ENCODE results near the gene RPL27A.

RPL27A gene

DNA sequence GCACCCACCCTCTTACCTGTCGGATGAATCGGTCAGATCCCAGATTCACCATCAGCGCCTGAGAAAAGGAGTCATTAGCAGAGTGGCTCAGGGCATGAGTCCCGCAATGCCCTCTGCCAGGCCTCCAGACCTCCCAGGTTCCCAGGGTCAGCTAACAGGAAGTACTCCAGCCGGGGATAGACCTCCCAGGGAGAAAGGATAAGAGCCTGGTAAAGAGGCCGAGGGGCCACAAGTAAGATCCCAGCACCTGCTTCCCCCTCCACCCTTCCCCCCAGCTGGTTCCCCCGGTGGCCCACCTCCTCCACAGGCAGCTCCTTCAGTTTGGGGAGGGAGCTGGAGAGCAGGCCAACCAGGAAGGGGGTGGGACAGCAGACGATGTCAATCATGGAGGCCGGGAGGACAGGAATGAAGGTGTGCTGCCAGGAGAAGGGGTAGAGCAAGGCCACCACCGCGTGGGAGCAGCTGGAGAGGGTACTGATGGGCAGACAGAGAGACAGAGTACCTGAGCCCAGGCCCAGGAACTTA lies 16.4 kb downstream of the RPL27A start:
- no peak for DNase-seq (ENCODE audit: low read depth in 2 of 3, low spot score in 1 of 3)

DNA sequence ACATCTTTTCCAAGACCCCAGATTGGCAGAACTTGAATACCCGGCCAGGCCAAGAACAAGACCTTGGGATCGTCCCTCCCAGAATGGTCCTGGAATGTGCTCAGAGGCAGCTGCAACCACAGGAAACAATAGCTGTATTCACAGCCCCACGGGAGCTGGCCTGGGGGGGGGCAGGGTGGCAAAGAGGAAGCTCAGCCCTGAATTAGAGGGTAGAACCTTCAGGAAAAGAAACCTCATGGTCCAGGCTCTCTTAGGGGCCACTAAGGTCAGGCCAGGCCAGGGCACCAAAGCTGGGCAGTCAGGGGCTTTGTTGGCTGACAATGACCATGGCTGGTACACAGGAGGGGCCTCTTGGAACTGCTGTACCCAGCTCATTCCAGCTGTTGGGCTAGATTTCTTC lies 17.3 kb downstream of the RPL27A start:
- DNase-seq (ENCODE audit: low read depth in 2 of 3, low spot score in 1 of 3), result no peak

DNA sequence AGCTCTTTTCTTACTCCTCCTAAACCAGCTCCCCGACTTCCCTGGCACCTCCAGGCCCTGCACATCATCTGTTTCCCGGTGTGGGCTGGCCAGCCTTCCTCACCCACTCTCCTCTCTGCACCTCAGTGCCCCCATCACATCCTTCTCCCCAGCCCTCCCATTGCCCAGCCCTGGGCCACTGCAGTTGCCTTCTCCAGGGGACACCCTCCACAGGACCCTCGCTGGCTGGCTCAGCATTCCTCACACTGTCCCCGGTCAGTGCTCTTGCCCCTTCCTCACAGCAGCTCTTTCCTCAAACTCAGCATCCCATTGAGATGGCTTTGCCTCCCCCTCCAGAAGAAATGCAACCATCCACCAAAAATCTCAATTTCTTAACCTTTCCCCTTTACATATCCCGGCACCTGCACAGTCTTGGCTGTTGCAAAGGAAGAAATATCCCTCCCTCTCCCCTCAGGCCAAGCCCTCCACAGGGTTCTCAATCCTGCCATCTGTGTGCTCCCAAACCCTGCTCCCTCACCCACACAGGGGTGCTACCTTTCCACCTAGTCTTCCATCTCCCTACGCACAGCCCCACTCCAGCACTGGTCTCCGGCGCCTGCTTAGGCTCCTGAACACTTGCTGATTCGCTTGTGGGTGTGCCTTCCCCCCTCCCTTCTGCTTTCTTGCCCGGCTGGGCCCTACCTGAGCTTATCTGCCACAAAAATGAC lies 19.5 kb downstream of the RPL27A start:
- DNase-seq (ENCODE audit: low read depth in 2 of 3, low spot score in 1 of 3), result no peak

DNA sequence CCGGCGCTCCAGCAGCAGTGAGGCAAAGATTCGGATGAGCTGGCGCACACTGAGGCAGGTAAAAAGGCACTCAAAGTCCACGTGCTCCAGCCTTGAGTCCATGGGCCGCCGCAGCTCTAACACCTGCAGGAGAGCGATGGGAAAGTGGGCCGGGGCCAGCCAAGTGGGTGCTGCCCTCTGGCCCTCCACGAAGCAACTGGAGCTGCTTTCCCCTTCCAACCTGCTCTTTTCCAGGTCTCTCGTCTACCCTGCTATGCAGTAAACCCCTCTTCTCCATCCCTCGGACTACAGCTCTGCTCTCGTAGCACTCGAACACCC lies 20.0 kb downstream of the RPL27A start:
- no peak for DNase-seq (ENCODE audit: low read depth in 2 of 3, low spot score in 1 of 3)

DNA sequence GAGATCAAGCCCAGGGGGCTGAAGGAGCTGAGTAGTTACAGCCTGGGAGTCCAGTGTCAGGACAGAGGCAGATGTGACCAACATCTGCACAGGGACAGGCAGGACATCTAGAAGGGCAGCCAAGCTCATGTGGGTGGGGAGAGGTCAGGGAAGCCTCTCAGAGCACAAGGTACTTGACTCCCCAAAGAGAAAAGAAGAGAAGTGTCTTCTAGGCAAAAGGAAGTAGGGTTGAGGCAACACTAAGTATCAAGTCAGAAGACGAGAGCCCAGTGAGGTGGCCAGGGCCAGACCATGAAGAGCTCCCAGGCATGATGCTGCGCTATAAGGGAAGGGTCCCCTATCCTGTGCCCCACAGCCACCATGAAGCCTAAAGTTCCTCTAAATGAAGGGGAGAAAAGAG lies 21.5 kb downstream of the RPL27A start:
- DNase-seq (ENCODE audit: low read depth in 2 of 3, low spot score in 1 of 3), result no peak

DNA sequence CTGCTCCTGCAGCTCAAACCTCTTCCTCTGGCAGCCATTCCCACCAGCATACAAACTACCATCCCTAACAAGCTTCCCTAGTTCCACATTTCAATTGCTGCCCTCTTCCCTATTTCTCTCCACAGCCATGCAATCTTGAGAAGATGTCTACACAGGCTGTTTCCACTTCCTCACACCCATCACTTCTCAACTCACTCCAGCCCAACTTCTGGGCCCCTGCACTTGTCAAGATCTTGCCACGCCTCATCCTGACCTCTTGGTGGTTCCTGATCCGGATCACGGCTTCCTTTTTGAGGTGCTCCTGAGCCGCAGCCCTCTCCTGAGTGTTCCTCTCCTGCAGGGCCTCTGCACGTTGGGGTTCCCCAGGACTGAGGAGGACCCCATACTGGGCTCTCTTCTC lies 22.6 kb downstream of the RPL27A start:
- no peak for DNase-seq (ENCODE audit: low read depth in 2 of 3, low spot score in 1 of 3)

DNA sequence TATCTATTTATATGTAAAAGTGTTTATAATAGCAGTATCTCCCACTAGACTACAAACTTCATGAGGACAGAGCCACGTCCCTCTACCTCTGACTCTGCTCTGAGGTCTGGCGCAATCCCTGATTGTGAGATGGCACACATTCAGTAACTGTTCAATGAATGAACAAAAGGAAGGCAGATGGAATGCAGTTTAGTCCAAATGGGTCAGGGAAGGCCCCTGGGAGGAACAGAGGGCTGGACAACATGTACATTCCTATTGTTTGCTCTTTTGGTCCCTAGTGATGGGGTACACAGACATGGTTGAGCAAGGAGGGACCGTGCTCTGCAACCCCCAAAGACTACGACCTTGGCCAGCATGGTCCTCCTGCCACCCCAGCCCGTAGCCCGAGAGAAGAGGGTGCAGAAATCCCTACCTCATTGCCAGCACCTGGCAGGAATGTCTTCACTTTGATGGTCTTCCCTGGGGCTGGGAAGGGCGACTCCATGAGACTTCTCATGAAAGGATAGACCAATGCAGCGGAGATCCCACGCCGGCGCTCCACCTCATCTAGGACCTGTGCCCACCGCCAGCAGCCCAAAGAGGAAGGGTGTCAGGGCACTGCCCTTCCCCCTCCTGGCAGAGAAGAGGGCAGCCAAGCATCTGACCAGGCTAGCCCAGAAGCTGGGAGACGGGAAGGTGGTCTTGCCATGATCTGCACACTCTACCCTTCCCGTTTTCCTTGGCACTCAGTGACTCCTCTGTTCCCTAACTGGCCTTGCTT lies 24.3 kb downstream of the RPL27A start:
- no peak for DNase-seq (ENCODE audit: low read depth in 2 of 3, low spot score in 1 of 3)

DNA sequence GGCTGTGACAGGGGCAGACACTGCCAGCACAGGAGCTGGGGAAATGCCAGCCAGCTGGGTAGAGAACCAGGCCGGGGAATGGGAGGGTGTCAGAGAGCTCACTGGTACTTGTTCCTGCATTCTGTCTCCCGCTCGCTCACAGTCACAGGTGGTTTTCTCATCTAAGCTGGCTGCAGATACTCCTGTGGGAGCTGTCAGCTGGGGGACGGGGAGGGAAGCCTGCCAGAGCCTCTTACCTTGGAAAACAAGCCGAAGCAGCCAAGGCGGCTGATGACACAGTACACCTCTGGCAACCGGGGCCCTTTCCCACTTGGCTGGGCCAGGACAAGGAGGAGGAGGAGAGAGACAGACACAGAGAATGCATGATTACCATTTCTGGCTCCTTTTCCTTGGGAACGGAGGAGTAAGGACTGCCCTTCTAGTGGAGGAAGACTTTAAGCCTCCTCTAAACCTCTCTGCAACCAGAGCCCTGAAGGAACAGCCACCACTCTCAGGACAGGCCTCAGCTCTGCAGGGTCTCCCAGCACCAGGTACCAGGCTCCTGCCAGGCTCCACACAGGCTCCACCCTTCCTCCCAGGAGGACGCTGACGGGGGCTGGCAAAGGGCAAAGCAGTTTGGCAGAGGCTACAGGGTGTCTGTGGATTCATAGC lies 25.1 kb downstream of the RPL27A start:
- DNase-seq (ENCODE audit: low read depth in 2 of 3, low spot score in 1 of 3), result no peak

DNA sequence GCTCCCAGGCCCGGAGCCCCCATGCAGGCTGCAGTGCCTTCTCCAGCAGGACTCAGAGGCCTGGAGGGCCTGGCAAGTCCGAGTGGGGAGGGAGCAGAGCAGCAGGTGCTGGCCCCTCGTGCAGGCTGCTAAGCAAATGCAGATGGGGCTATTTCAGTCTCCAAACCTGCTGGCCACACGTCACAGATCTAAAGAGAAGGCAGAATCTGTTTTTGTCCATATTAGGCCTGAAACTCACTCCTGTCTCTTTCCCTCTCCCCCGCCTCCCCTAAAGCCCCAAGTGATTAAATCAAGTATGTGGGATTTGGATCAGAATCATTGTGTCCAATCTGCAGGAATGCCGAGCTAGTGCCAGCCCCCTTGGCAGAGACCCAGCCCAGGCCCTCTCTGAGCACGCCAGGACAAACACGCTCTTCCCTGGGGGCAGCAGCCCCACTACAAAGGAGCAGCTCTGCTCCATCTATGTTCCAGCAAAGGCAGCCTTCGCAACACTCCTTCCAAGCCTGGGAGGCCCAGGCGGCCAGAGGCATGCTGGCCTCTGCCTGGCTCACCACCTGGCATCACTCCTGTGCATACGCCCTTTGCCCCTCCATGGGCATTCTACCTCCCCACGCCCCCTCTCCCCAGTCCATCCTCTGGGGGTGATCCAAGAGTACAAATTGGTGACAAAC lies 26.5 kb downstream of the RPL27A start:
- no peak for DNase-seq (ENCODE audit: low read depth in 2 of 3, low spot score in 1 of 3)

DNA sequence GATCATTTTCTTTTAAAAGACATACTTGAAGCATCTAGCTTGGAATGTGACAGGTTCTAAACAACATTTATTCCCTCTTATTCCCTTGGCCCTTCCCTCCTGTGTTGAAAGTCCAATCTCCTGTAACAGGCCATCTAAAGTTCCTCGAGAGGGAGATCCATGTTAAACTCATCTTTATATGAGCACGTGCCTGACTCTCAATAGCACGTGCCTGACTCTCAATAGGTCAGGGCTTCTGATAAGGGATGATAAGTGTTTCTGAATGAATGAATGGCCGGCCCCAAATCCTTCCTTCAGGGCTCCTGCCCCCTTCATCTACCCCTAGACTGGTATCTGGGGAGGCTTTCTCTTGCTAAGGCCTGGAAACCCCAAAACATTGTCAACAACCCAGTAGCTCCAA lies 27.2 kb downstream of the RPL27A start:
- no peak for DNase-seq (ENCODE audit: low read depth in 2 of 3, low spot score in 1 of 3)

DNA sequence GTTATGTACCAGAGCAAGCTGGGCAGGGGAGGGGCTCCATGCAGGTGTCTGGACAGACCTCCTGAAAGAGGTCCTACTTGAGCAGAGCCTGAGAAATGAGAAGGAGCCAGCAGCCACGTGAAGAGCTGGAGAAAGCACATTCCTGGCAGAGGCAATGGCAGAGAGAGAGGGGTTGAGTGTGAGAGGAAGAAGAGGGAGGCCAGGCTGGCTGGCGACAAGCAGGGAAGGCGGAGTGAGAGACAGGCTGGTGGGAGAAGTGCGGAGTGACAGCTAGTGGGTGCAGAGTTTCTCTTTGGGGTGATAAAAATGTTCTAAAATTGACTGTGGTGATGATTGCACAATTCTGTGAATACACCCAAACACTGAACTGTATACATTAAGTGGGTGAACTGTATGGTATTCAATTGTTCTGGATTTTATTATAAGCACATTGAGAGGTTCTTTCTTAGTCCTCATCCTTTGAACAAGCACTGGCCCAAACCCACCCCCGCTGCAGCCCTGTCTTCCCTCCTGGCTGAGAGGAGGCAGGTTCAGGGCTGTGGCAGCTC lies 29.4 kb downstream of the RPL27A start:
- DNase-seq (ENCODE audit: low read depth in 2 of 3, low spot score in 1 of 3), result no peak

DNA sequence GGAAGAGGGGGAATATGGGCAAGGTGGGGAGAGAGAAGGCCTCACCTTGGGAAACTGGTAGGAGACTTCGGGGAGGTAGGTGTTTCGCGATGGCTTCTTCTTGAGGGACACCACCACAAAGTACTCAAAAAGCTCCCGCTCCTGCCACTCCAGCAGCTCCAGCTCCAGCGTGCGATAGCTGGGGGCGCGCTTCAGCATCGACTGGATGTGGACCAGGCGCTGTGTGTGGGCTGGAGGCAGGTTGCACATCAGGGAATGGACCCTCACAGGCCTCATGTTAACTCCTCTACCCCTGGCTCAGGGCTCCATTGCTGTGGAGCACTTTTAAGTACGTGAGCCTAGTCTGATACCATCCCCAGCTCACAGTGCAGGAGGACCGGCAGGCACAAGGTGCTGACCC lies 29.9 kb downstream of the RPL27A start:
- no peak for DNase-seq (ENCODE audit: low read depth in 2 of 3, low spot score in 1 of 3)

DNA sequence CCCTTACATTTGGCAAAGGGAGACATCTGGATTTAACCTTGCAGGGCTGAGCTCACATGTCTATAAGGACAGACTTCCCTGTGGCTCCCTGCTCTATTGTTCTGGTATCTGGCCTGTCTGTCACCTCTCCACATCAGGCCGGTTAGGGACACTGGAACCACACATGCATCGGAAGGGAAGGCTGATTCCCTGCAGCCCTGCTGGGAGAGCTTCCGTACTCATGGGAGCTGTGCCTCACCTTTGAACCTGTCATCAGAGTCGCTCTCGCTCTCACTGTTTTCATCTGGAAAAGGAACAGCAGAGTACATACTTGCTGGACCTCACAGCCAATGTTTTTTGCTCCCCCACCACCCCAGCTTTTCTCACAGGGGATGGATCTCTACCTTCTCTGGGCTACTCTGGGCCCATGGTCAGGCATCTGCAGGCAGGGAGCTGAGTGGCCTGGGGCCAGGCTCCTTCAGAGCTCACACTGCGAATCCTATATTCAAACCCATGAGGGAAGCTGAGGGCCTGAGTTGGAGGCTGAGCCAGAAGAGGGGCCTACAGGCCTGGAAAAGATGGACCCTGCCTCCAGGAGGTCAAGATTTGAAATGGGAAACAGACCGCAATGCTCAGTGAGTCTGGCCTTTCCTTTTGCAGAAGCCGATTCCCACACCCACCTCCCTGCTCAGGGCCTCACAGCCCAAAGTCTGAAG lies 31.3 kb downstream of the RPL27A start:
- no peak for DNase-seq (ENCODE audit: low read depth in 2 of 3, low spot score in 1 of 3)

DNA sequence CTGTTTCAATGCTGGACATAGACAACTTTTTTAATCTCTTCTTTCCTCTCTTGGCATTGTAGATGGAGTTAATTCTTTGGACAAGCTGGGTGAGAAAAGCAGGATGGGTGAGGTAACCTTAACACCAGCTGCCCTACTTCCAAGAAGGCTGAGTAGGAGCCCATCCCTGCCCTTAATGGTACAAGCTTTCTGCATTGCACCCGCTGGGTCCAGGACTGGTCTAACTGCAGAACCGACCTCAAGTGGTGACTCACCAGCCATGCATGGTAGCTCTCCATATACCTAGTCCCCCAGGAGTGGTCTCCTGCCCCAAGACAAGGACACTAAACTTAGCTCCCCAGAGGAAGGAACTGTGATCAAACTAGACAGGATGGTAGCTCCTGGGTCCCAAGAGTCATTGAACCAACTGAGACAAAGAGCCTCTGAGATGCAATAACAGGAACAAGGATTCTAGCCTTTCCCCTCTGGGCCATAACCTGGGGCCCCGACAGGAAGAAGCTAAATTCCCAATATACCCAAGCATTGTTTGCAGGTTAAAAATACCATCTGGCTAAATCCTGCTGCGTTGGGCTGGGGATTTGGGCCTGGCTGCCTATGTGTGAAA lies 32.1 kb downstream of the RPL27A start:
- DNase-seq (ENCODE audit: low read depth in 2 of 3, low spot score in 1 of 3), result no peak

DNA sequence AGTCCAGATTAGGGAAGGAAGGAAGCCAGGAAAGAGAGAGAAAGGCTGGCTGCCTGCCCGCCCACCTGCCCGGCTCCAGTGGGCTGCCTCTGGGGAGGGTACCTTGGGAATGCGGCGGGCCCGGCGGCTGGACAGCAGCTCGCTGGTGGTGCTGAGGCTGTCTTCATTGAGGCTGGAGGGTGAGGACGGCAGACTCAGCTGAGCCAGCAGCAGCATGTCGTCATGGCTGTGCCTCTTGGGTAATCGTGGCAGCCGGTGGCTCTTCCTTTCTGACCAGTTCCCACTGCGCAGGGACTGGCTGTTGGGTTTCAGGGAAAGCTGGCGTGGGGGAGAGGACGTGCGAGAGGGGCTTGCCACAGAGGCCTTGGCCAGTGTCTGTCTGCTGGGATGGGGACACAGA lies 32.9 kb downstream of the RPL27A start:
- DNase-seq (ENCODE audit: low read depth in 2 of 3, low spot score in 1 of 3), result no peak

DNA sequence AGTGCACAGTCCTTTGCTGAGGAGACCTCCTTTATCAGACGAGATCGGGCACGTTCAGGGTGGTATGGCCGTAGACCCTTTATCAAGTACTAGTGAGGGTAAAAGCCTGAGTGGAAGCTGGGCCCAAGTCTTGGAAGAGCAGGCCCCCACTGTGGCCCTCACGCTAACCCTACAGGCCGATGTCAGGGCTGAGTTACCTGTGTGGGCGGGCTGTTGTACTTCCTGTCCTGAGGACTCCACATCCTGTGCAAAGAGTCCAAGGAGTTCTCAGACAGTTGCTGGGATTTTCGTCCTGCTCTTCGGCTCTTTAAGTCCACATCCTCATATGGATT lies 34.9 kb downstream of the RPL27A start:
- DNase-seq (ENCODE audit: low read depth in 2 of 3, low spot score in 1 of 3), result no peak

DNA sequence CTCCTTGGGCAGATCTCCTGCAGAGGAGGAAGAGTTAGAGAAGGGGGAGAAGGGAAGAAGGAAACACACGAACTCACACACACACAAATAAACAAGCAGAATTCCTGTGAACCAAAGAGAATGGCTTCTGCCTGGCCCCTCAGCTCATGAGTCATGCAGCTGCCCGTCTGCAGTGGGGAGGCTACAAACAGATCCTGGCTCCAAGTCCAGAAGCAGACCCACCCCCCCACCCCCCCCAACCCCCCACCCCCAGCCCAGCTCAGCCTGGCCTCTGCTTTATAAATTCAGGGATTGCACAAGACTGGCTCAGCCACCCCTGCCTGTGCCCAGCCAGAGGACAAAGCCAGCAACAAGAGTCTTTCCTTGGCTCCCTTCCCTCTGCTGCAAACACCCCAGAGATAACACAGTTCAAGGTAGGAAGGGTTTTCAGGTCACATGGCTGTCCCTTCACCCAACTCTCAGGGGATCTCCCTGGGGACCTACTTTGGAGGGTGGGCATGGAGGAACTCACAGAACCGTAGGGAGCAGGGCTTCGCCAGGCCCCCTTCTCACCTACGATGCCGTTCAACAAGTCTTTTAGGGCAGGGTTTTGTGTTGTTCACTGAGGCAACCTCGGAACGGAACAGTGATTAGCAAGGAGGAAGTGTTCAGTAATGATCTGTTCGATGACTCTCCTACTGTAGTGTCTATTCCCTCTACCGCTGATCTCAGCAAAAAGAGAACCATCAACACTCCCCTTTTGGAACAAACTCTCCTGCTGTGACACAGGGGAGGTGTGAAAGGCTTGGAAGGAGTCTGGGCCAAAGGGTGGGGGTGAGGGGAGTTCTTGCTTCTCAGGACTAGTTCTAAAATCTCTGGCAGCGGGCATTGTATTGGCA lies 35.5 kb downstream of the RPL27A start:
- no peak for DNase-seq (ENCODE audit: low read depth in 2 of 3, low spot score in 1 of 3)

DNA sequence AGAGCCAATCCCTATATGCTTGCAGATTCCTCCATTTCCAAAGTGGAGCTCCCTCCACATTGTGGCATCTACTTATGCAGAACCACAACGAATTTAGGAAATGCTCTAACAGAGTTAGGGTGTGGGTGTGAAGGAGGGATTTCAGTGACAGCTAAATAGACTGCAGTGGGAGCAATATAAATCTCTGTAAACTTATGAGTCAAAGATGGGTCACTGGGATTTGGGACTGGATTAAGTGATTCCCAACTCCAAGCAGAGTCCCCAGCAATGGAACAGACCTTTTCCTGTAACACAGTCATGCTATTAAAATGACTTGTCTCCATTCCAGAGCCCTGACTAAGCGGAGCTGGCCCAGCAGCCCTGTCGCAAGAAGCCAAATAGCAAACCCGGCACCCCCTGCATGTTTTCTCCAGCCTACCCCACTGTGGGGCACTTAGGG lies 36.6 kb downstream of the RPL27A start:
- no peak for DNase-seq (ENCODE audit: low read depth in 2 of 3, low spot score in 1 of 3)

DNA sequence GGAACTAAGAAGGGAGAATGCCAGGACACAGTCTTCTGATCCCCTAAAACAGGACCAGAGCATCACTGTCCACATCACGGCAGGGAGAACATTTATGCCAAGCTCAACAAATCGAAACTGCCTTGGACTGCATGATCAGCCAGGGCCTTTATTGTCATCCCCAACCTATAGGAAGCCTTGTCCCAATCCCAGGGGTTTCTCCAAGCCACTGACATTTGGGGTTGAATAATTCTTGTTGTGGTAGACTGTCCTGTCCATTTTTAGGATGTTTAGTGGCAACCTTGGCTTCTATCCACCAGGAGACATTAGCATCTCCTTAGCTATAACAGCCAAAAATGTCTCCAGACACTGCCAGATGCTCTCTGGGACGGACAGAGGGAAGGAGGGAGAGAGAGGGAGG lies 37.1 kb downstream of the RPL27A start:
- no peak for DNase-seq (ENCODE audit: low read depth in 2 of 3, low spot score in 1 of 3)

DNA sequence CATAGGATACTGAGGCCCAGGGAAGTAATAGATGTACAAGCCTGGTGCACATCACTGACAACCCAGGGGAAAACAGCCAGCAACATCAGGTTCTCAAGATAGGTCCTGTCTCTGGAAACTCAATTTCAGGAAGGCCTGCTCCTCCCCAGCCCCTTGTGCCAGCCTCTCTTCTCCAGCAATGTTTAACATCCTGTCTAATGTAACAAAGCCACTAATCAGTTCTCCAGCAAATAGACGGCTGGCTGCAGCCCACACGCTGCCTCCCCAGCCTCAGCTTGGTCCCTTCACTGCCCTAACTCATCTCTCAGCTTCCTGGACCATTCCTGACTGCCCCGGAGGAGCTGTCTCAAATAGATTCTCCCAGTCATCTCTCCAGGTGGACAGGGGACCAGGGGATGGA lies 37.8 kb downstream of the RPL27A start:
- DNase-seq (ENCODE audit: low read depth in 2 of 3, low spot score in 1 of 3), result no peak

All from stimulated activated CD4-positive, alpha-beta T cell treated with anti-CD3 and anti-CD28 coated beads, Interleukin-12 subunit alpha, Interleukin-12 subunit beta, amount 100 ng/mL, for 48 hours (primary cell).